ENCODE measurements around the gene TBC1D21. TPM values are rescaled to one million over a fixed set of nuclear protein-coding genes. Genes with fewer than 3 reads are reported as not detected.

Gene TBC1D21
- total and polyA plus RNA-seq, 9 of the 15 experiments (the other 6 are each of a cell fraction or from before 2014, with no cell fraction given), result not detected

- Histone ChIP-seq H3K27me3 (ENCODE audit: control insufficient read depth in 2 of 2, insufficient read depth in 2 of 2, low read length in 2 of 2) (peaks cover 0 to 10% of the 10 kb centered on the region in 2 experiments; a peak in 1 of 5 replicates), H3K4me1 (replicated peaks in 1 of 2; ENCODE audit: control insufficient read depth in 2 of 2, insufficient read depth in 2 of 2, low read length in 2 of 2) (no peaks in the 10 kb centered on the region), H3K9me1 (ENCODE audit: control insufficient read depth, insufficient read depth, low read length) (no peaks in the 10 kb centered on the region), H3K4me3 (no peak overlapping the region), H3K9ac (ENCODE audit: insufficient read depth in 1 of 2, low read depth in 2 of 2, low read length in 2 of 2) (no peak overlapping the region), H3K79me2 (ENCODE audit: control insufficient read depth, insufficient read depth, low read length) (no peaks in the 10 kb centered on the region), H3K27ac (ENCODE audit: extremely low read depth, low read depth, low read length) (no peak overlapping the region), H4K20me1 (replicated peaks; ENCODE audit: control insufficient read depth, insufficient read depth, low read length) (peaks cover 6% of the 10 kb centered on the region; the same call in 1 of the 2 replicates), H3K9me3 (replicated peaks; ENCODE audit: control insufficient read depth, insufficient read depth, low read depth, low read length) (no peaks in the 10 kb centered on the region), H2AFZ (ENCODE audit: low read depth, low read length) (no peak overlapping the region), H3K36me3 (ENCODE audit: control insufficient read depth, insufficient read depth, low read length) (no peaks in the 10 kb centered on the region), H3K4me2 (ENCODE audit: insufficient read depth, low read length) (no peak overlapping the region)
- ATAC-seq (no peak), DNase-seq (ENCODE audit: extremely low read depth in 1 of 4, low spot score in 3 of 4) (no peak), FAIRE-seq (no peak)
- CTCF ChIA-PET (ENCODE audit: low intra/inter-chr PET ratio), result no interaction called here
- POLR2A ChIA-PET, result no interaction called here
- in situ Hi-C loops (cut with MboI) (no loop called here), intact Hi-C loops (cut with micrococcal nuclease) (no loop called here)
- BruUV-seq (replicated peaks), result no TSS peak
- TF ChIP-seq MECOM (CRISPR knock-in tag; IDR thresholded peaks at IDR 0.05), result no peak
- no peak for TF ChIP-seq ZNF217 (CRISPR knock-in tag; IDR thresholded peaks at IDR 0.05)
- no peak for TF ChIP-seq ZNF277 (CRISPR knock-in tag; IDR thresholded peaks at IDR 0.05; ENCODE audit: borderline replicate concordance)
Measured at GRCh38 chr15:73865379-73865778, 8.0 kb upstream of the TBC1D21 start.

- ChIA-PET POLR2A (interaction anchor here (1.1 kb wide), 1 partner anchor 14 kb away, joined by 3 read pairs; no protein-coding TSS in a partner anchor), CTCF (ENCODE audit: low intra/inter-chr PET ratio) (interaction anchor here (0.6 kb wide), 1 partner anchor 303 kb away, joined by 3 read pairs; no protein-coding TSS in a partner anchor)
- Histone ChIP-seq H3K4me1 (replicated peaks in 1 of 2; ENCODE audit: control insufficient read depth in 2 of 2, insufficient read depth in 2 of 2, low read length in 2 of 2) (peaks cover 2 to 3% of the 10 kb centered on the region in 2 experiments; a peak in 3 of 5 replicates), H3K79me2 (ENCODE audit: control insufficient read depth, insufficient read depth, low read length) (no peaks in the 10 kb centered on the region), H3K9ac (ENCODE audit: insufficient read depth in 1 of 2, low read depth in 2 of 2, low read length in 2 of 2) (no peak overlapping the region), H3K9me1 (ENCODE audit: control insufficient read depth, insufficient read depth, low read length) (no peaks in the 10 kb centered on the region), H3K27ac (ENCODE audit: extremely low read depth, low read depth, low read length) (no peak overlapping the region), H2AFZ (ENCODE audit: low read depth, low read length) (no peak overlapping the region), H3K4me2 (ENCODE audit: insufficient read depth, low read length) (no peak overlapping the region), H4K20me1 (replicated peaks; ENCODE audit: control insufficient read depth, insufficient read depth, low read length) (peaks cover 10% of the 10 kb centered on the region), H3K9me3 (replicated peaks; ENCODE audit: control insufficient read depth, insufficient read depth, low read depth, low read length) (no peaks in the 10 kb centered on the region), H3K27me3 (ENCODE audit: control insufficient read depth in 2 of 2, insufficient read depth in 2 of 2, low read length in 2 of 2) (peaks cover 0 to 7% of the 10 kb centered on the region in 2 experiments; a peak in 1 of 5 replicates), H3K36me3 (ENCODE audit: control insufficient read depth, insufficient read depth, low read length) (no peaks in the 10 kb centered on the region), H3K4me3 (no peak overlapping the region)
- DNase-seq (ENCODE audit: extremely low read depth in 1 of 4, low spot score in 3 of 4), result no peak
- TF ChIP-seq CCAR2 (IDR thresholded peaks at IDR 0.05; ENCODE audit: low read depth, low read length) (no peak), SMC3 (conservative IDR thresholded peaks at IDR 0.05; ENCODE audit: insufficient read depth, low read depth, low read length) (no peak), USF2 (CRISPR knock-in tag; IDR thresholded peaks at IDR 0.05) (peak; percentile 39; the same call in 1 of the 2 replicates)
- ATAC-seq, result no peak
- intact Hi-C loops (cut with micrococcal nuclease), result no loop called here
- no TSS peak for BruUV-seq (replicated peaks)
- in situ Hi-C loops (cut with MboI), result no loop called here
- no peak for FAIRE-seq
- WGBS (ENCODE audit: insufficient coverage, low coverage, missing lambda C conversion rate), result 0% methylated on average over 6 of the region's 6 CpGs
Measured at GRCh38 chr15:73865904-73866303, 7.5 kb upstream of the TBC1D21 start.

All from K562 (cell line).